ENCODE data around the gene FAM98B.
A peak's percentile ranks its signal among the peaks of the same experiment; 100 is the strongest.

The FAM98B gene

GRCh38 chr15:38508647-38509046 lies 54.7 kb downstream of the FAM98B start:
- DNase-seq, result no peak

GRCh38 chr15:38509152-38509551 lies 55.2 kb downstream of the FAM98B start:
- no peak for DNase-seq

- no peak for DNase-seq
Observed at GRCh38 chr15:38512901-38513300, 59.0 kb downstream of the FAM98B start.

GRCh38 chr15:38514601-38515000 lies 60.7 kb downstream of the FAM98B start:
- no peak for DNase-seq

- no peak for DNase-seq
Observed at GRCh38 chr15:38516626-38517025, 62.7 kb downstream of the FAM98B start.

DNA sequence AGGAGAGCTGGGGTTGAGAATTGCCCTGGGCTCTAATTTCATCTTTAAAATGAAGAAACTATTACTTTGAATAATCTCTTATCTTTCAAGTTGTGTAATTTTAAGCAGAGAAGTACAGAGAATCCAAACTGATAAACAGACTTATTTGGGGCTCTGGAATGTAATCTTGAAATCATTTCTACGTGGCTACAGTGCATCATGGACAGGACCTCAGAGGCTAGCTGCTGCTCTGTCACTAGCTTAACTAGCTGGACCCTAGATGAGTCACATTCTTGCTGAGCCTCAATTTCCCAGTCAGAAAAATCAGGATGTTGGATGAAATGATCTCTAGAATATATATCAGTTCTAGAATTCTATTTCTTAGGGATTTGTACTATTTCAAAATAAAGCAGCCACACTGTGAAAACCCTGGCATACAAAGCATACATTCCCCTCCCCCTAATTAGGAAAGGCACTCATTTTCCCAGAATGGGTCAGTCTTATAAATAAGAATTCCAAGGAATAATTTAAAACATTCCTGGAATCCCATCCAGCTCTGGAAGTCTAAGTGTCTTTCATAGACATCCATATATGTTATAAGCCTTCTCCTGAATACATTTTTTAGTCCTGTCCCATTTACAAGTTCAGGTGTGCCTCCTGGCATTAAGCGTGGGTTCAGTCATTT lies 63.5 kb downstream of the FAM98B start:
- no peak for DNase-seq

- DNase-seq, result no peak
Observed at GRCh38 chr15:38518084-38518483, 64.2 kb downstream of the FAM98B start.

GRCh38 chr15:38520035-38520434 lies 66.1 kb downstream of the FAM98B start:
- no peak for DNase-seq

GRCh38 chr15:38521316-38521715 lies 67.4 kb downstream of the FAM98B start:
- no peak for DNase-seq

- DNase-seq, result no peak
Observed at GRCh38 chr15:38522922-38523321, 69.0 kb downstream of the FAM98B start.

DNA sequence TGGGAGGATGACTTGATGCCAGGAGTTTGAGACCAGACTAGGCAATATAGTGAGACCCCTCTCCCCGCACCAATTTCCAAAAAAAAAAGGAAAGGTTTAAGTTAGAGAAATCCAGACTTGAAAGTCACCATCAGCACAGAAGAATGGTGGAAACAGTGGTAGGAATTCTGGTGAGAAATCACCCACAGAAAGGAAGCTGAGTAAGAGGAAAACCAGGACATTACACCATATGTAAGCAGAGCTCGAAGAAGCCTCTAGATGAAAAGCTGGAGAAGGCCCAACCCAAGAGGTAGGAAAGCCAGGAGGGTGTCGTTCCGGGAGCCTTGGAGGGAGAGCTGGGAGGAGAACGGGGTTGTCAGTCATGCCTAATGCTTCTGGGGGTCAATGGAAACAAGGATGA lies 70.2 kb downstream of the FAM98B start:
- DNase-seq, result no peak

- DNase-seq, result no peak
Observed at GRCh38 chr15:38525489-38525888, 71.6 kb downstream of the FAM98B start.

DNA sequence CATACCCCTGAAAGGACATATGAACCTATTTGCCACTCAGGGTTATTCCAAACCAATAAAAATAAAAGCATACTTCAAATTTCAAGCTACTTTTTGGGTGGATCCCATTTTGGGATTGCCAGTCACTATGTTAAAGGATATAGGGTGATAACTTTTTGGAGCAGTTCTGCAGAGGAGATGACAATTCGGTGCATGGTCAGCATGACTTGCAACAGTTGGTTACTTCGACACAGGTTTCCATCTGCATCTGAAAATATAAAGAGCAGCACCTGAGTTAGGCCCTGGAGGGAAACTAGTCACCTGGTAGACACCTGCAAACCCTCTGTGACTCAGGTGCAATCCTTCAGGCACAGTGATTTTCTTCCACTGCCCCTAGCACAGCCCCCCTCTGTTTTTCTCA lies 72.2 kb downstream of the FAM98B start:
- DNase-seq, result no peak

DNA sequence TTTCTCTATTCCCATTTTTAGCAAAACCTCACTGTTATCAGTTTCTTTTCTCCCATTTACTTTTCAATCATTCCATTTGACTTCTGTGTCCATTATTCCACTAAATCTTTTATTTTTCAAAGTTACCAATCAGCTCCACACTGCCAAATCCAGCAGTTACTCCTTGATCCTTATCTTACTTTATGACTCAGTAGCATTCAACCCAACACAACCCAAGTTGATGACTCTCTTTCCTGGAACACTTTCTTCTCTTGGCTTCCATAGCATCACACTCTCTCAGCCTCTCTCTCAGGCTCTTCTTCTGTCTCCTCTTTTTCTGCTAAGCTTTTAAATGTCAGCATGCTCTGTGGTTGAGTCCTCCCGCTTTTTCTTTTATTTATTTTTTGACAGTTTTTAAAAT lies 74.4 kb downstream of the FAM98B start:
- DNase-seq, result no peak

- peak; percentile 8 to 31 for DNase-seq
Observed at GRCh38 chr15:38530113-38530512, 76.2 kb downstream of the FAM98B start.

DNA sequence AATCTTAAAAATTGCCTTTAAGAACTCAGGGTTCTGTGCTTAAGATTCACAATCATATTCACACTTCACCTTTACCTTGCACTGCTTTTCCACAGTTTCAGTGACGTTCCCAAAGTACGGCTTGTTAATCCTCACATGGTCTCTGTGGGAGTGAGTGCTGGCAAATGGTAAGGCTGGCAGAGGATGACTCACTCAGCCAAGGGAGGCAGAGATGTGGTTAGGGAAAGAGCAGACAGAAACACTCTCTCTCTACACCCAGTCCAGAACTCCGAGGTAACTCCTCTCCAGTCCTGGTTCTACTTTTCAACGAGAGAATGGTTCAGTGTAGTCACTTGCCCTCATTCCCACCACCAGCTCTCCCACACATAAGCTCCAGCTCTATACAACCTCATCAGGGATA lies 77.6 kb downstream of the FAM98B start:
- no peak for DNase-seq

- no peak for DNase-seq
Observed at GRCh38 chr15:38532728-38533127, 78.8 kb downstream of the FAM98B start.

GRCh38 chr15:38533416-38533915 lies 79.5 kb downstream of the FAM98B start:
- DNase-seq, result no peak

DNA sequence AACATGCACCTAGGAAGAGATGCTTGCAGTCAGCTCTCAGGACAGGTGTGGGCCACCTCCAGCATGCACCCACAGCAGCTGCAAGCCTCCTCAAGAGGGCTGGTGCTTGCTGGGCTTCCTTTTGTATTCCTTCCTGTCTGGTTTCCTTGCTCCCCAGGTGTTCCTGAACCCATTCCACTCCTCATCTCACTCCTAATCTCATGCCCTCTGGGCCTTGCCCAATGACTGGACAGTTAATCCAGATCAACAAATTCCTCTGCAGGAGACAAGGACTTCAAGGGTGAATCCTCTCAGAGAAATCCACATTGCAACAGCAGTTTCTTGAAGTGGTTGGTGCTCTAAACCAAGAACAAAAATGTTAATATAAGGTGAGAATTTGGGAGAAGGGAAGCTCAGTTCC lies 80.0 kb downstream of the FAM98B start:
- no peak for DNase-seq

- no peak for DNase-seq
Observed at GRCh38 chr15:38534691-38535090, 80.8 kb downstream of the FAM98B start.

DNA sequence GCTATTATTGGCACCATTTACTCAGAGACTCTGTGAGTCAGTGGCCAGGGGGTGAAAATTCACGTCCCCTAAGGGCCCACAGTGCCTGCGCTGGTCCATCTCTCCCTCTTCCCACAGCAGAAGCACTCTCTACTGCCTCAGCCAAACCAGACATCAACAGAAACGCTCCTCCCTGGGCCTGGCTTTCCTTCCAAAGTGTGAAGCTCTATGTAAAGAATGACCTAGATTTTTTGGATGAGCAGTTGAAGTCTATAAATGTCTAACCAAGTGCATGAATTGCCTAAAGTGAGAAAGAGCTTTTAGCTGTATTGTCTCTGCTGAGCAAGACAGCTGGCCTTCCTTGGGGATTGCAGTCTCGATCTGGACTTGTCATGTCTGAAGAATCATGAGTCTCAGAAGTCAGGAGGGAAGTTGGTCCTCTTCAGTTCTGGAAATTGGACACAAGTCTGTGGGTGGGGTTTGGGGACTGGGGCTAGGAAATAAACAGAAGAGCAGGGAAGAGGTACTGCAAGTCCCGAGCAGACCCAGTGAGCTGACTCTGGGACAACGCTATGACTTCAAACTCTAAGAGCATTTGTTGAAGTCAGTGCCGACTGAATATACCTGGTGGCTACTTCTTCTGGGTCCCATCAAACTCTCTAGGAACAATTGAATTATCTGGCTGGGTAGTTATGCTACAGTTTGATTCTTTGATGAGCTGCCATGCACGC lies 81.7 kb downstream of the FAM98B start:
- no peak for DNase-seq

DNA sequence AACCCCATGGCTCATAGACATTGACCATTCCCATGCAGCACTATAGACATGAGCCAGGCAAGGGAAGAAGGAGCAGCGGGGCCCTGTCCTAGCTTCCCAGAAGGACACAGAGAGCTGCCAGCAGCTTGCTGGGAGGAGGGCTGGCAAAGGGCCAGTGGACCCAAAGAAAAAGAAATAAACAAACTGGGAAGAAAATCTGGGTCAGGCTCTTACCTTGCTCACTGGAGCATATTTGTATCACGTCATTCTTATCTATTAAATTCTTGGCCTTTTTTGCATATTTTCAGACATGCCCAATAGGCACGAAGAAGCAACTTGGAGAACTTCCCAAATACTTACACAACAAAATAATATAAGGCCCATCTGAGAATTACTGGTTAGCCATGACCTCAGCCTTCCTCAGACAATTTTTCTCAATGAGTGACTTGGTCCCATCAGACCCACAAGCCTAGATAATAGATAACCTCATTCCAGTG lies 82.3 kb downstream of the FAM98B start:
- DNase-seq, result no peak

All from stimulated activated CD4-positive, alpha-beta T cell treated with anti-CD3 and anti-CD28 coated beads, Interleukin-4, amount 100 ng/mL, for 4 hours (primary cell).